Choroid plexus epithelial cell (primary cell): ENCODE measurements around the gene MYBBP1A.

ENCODE experiments used
- DNase-seq: peaks from one replicate; pipeline ENCODE4 v3.0.0-alpha.2; 2010; ENCODE audit warnings: low read depth
- H3K4me3 ChIP-seq: 2 replicates; pipeline ENCODE4 v1.5.1; 2011; ENCODE audit warnings: low read depth, mild to moderate bottlenecking, control low read depth, low read length, moderate library complexity
- CTCF ChIP-seq: conservative IDR thresholded peaks from 2 replicates; pipeline ENCODE4 v1.5.1; 2011; ENCODE audit warnings: low read depth, mild to moderate bottlenecking, control low read depth, inconsistent platforms, low read length, moderate library complexity

MYBBP1A gene

GRCh38 chr17:4500191-4500571 is 55.0 kb downstream of the MYBBP1A start:
- TF ChIP-seq CTCF: no peak
- no peak for DNase-seq
- no peak overlapping the region for H3K4me3 ChIP-seq

- no peak overlapping the region for H3K4me3 ChIP-seq
- no peak for DNase-seq
- TF ChIP-seq CTCF: no peak
Measured at GRCh38 chr17:4499431-4500190, 55.6 kb downstream of the MYBBP1A start.

- H3K4me3 ChIP-seq: no peak within 1 kb of the TSS
- TF ChIP-seq CTCF: no peak
- DNase-seq: peak; percentile 39
Measured at GRCh38 chr17:4498461-4499397, 56.5 kb downstream of the MYBBP1A start, which contains the start of gene SPNS2. TSS of gene SPNS2 (plus strand) at chr17:4498881. CDS start at chr17:4499048, 167 bp downstream.

DNA sequence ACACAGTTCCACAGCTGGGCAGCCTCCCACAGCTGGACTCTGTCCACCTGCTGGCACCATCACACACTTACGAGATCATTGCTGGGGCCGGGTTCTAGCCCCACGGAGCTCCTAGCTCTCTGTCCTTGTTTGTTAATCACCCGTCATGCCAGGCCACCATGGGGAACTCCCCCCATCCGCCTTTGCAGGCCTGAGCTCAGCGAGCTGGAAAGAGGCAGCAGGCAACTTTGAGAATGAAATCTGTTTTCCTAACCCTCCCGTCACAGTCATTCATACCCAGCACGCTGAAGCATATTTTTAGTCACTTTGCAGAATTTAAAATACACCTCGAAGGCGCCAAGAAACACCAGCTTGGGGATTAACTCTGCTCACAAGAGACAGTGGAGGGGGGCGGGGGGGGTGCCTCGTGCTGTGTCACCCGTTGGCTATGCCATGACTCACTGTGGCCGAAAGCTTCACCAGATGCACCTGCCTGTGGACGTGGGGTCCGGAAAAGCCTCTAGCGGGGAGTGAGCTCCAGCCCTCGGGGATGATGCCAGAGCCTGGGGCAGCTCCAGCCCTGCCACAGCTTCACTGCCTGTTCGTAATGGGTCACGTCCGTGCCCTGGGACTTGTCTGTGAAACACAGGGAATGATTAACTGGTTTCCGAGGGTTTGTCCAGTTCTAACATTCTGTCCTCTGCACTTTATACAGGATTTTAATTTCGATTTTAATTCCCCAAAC is 57.9 kb downstream of the MYBBP1A start:
- TF ChIP-seq CTCF: no peak
- H3K4me3 ChIP-seq: no peak overlapping the region

DNA sequence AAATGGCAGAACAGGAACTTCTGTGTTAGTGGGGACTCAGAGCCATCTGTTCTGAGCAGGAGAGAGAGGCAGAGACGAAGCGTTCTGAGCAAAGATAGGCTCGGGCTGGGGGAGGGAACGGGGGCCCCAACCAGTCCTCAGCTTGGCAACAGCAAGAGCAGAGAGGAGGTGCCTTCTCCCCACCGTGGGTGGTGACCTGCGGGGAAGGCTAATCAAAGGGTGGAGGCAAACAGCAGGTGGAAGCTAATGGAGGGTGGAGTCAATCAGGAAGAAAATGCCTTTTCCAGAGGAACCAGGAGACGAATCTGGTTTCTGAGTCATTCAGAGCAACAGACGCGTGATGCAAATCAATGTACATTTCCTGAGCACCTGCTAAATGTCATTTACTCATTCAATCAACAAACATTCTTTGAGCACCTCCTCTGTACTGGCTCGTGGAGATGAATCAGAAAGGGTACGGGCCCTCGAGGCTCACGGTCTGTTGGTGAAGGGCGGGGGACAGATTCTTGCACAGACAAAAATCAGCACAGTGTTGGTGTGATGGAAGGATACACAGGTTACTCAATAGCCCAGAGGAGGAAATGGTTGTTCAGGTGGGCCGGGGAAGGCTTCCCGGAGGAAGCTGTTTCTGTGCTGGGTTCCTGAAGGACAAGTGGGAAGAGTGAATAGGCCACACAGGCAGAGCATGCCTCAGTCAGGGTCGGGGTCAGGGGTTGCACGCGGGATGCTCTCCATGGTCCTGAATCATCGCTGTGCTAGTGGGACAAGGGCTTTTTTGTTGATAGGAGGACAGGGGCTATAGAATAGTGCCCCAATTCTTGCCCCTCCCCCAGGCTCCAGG is 62.2 kb downstream of the MYBBP1A start:
- no peak for TF ChIP-seq CTCF
- H3K4me3 ChIP-seq: no peak overlapping the region
- DNase-seq: peak; percentile 41

More for the DNA sequence above, 57.9 kb downstream of the MYBBP1A start:
- DNase-seq: no peak

GRCh38 chr17:4490637-4491061 is 64.5 kb downstream of the MYBBP1A start:
- no peak for TF ChIP-seq CTCF
- no peak for DNase-seq
- H3K4me3 ChIP-seq: no peak overlapping the region
